ENCODE results near the gene DDX55. TPM values are rescaled to one million over a fixed set of nuclear protein-coding genes. Genes with fewer than 3 reads are reported as not detected.

Gene DDX55
- total RNA-seq, 1 experiment from 2014 or later, result 43.0 TPM

Small RNAs within 50 kb of the gene (small RNA-seq; reads per million reads assigned to genes)
- gene SNORA9B, result 2.7 reads per million, percentile 72 among the genes with 10 or more reads in this experiment

Other genes starting within 250 kb of the DDX55 start
- 10.7 and 13.6 TPM in 2 replicates for gene SBNO1, start 237.3 kb upstream of the DDX55 start, total RNA-seq (2014; rRNA removed; shearing (Covaris generic))
- 47.6 and 62.4 TPM in 2 replicates for gene KMT5A, start 218.0 kb upstream of the DDX55 start, total RNA-seq (2014; rRNA removed; shearing (Covaris generic))
- 2.0 and 2.9 TPM in 2 replicates for gene RILPL2, start 165.4 kb upstream of the DDX55 start, total RNA-seq (2014; rRNA removed; shearing (Covaris generic))
- 18.3 and 29.1 TPM in 2 replicates for gene SNRNP35, start 144.0 kb upstream of the DDX55 start, total RNA-seq (2014; rRNA removed; shearing (Covaris generic))
- gene RILPL1, start 68.4 kb upstream of the DDX55 start, total RNA-seq (2014; rRNA removed; shearing (Covaris generic)), result 1.7 and 2.4 TPM in 2 replicates
- 255 and 282 TPM in 2 replicates for gene TMED2, start 17.5 kb upstream of the DDX55 start, total RNA-seq (2014; rRNA removed; shearing (Covaris generic))
- gene EIF2B1, start 31.6 kb downstream of the DDX55 start, total RNA-seq (2014; rRNA removed; shearing (Covaris generic)), result 54.2 and 56.5 TPM in 2 replicates
- 10.7 and 13.1 TPM in 2 replicates for gene GTF2H3, start 31.7 kb downstream of the DDX55 start, total RNA-seq (2014; rRNA removed; shearing (Covaris generic))
- gene TCTN2, start 69.0 kb downstream of the DDX55 start, total RNA-seq (2014; rRNA removed; shearing (Covaris generic)), result 6.1 and 6.6 TPM in 2 replicates
- 28.6 and 34.8 TPM in 2 replicates for gene ATP6V0A2, start 110.3 kb downstream of the DDX55 start, total RNA-seq (2014; rRNA removed; shearing (Covaris generic))
- gene DNAH10, start 160.2 kb downstream of the DDX55 start, total RNA-seq (2014; rRNA removed; shearing (Covaris generic)), result under 0.01 TPM in 1 of 2 replicates, not detected in the other

Measured in HT-29 (cell line).